GM20000 (cell line): ENCODE results near the gene ABR.
A peak's percentile ranks its signal among the peaks of the same experiment; 100 is the strongest.
"Not testable (repeated sequence)": the region's sequence is repeated elsewhere in the genome, so short reads cannot be mapped to it uniquely, and the experiment has no call there.

Experiments
- DNase-seq: peaks from one replicate; pipeline ENCODE4 v3.0.0; 2012; ENCODE audit warnings: low spot score
- TF ChIP-seq, protein P1 (sequence below): IDR thresholded peaks from 2 replicates; pipeline ENCODE4 v1.5.1; 2012; ENCODE audit warnings: mild to moderate bottlenecking, control low read depth; ENCODE audit errors: extremely low read depth, missing control alignments

The ABR gene

DNA sequence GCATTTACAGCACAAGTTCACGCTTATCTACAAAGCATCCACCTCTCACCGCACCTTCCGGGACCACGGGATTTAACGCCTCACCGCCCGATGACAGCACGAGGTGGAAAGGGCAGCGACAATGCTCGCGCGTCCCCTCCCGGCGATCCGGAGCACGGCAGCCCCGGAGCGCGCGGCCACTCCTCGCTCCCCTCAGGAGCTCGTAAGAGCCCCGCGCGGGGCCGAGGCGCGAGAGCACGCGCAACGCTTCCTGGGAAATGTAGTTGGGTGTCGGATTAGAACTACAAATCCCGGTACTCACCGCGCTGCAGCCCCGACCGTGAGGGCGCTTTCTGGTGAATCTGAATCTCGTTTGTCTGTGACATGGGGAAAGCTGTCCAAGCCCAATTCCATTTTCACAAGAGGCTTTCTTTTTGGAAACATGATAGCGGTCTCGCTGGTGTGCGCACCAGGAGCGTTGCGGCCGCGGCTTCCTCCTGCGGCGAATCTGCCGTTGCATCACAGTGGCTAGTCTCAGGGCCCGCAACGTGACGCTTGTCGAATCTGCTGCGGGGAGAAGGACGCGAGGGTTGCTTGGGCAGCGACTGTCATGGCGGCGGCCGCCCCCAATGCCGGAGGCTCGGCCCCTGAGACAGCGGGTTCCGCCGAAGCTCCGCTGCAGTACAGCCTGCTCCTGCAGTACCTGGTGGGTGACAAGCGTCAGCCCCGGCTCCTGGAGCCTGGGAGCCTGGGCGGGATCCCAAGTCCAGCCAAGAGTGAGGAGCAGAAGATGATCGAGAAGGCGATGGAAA, 183.0 kb downstream of the ABR start, which contains the start of gene TIMM22:
TSS of gene TIMM22 (plus strand) at position 576 of the 791 bp plus-strand sequence. CDS start at position 590, 14 bp downstream.
- peak; percentile 95 for DNase-seq
- TF ChIP-seq, protein P1, sequence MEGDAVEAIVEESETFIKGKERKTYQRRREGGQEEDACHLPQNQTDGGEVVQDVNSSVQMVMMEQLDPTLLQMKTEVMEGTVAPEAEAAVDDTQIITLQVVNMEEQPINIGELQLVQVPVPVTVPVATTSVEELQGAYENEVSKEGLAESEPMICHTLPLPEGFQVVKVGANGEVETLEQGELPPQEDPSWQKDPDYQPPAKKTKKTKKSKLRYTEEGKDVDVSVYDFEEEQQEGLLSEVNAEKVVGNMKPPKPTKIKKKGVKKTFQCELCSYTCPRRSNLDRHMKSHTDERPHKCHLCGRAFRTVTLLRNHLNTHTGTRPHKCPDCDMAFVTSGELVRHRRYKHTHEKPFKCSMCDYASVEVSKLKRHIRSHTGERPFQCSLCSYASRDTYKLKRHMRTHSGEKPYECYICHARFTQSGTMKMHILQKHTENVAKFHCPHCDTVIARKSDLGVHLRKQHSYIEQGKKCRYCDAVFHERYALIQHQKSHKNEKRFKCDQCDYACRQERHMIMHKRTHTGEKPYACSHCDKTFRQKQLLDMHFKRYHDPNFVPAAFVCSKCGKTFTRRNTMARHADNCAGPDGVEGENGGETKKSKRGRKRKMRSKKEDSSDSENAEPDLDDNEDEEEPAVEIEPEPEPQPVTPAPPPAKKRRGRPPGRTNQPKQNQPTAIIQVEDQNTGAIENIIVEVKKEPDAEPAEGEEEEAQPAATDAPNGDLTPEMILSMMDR: peak; percentile 94

DNA sequence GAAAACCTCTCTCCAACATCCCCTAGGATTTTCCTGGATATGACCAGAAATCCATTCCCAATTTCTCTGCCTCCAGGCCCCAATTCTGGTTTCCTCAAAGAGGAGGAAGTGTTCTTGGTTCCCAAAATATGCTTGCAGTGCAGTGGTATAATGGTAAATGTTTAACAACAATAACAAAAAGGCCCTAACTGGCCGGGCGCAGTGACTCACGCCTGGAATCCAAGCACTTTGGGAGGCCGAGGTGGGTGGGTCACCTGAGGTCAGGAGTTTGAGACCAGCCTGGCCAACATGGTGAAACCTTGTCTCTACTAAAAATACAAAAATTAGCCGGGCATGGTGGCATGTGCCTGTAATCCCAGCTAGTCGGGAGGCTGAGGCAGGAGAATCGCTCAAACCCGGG, 184.5 kb downstream of the ABR start:
- DNase-seq: not testable (repeated sequence)

DNA sequence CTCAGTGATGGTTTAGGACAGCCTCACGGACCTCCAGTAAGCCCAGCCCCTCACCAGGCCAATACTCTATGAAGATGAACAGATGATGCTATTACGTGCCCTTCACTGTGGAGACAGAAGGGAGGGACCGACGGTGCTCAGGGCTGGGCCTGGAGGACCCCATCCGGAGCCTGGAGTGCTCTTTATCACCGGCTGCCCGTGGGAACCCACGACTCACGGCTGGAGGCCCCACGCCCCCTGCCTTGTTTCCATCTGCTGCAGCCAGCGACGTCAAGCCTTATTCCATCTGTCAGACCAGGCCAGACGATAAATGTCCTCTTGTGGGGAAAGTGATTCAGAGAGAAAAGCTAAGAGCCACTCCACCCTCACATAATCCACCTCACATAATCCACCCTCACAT, 186.8 kb downstream of the ABR start:
- DNase-seq: no peak
- TF ChIP-seq, protein P1: no peak

DNA sequence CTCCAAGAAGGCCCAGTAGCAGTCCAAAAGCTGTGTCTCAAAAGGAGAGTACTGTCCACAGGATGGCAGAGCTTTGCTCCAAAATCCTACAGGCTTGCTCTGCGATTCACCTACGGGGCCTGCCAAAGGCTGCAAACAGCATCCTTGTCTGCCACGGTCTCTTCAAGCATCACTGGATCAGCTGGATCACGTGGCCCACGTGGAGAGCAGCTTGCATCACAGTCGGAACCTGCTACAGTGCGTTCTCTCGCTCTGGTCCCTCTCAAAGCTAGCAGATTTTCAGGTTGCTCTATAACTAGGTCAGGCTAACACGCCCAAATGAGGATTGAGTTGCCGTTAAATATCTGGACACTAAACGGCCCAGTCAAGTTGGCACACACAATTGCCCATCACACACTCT, 191.2 kb downstream of the ABR start:
- TF ChIP-seq, protein P1: no peak
- no peak for DNase-seq

DNA sequence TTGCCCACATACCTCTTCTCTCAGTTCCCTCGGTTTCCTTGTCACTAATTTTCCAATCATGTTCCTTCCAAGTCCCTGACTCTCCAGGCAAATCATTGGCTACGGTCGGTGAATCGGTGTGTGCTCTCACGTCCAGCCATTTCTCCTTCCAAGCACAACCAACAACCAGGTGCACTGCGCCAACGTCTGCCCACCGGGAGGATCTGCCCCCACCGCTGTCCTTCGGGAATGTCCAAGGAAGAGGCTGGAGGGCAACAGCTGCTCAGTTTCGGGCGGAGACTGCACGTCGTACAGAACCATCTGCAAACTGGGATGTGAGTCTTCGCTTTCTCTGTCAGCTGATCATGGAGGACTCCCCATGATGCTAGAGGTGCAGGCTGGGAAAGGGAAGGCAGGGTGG, 191.8 kb downstream of the ABR start:
- DNase-seq: no peak
- TF ChIP-seq, protein P1: no peak

DNA sequence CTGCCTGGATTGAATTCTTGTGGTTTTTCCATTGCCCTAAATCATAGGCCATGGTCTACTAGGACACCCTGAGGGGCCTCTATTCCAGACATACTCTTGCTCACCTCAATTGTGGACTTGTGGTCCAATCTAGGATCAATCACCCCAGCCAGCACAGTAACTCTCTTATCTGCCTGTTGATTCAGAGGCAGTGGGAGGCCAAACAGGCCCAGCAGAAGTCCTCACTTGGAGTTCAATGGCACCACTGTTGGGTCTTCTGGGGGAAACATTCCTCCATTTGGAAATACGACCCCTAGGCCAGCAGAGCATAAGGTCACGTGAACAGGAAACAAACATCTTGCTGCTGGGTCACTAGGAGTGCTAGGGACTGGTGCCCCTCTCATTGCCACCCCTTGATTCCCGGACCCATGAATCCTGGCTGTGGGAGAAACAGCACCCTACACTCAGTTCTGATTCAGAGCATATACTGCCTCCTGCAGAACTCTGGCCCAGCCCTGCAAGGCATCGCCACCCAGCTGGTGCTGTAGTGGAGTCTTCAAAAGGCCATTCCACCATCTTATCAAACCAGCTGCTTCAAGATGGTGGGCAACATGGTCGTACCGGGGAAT, 193.4 kb downstream of the ABR start:
- TF ChIP-seq, protein P1: no peak
- DNase-seq: no peak

DNA sequence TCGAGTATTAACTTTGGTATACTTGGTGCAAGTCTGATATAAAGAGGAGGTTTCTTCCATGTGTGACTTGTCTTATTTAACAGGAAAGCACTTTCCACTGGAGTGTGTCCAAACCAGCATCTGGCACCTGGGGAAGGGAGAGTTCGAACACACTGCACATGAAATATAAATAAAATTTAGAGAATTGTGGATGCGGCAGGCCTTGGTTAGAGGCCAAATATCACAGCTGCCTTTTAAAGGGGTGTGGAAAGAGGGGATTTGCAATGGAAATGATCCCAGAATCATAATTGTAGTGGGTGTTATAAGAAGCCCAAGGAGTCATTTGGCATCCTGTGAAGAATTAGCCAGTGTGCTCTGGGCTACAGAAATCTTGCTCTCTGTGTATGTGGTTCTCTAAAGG, 195.9 kb downstream of the ABR start:
- no peak for DNase-seq
- TF ChIP-seq, protein P1: no peak

DNA sequence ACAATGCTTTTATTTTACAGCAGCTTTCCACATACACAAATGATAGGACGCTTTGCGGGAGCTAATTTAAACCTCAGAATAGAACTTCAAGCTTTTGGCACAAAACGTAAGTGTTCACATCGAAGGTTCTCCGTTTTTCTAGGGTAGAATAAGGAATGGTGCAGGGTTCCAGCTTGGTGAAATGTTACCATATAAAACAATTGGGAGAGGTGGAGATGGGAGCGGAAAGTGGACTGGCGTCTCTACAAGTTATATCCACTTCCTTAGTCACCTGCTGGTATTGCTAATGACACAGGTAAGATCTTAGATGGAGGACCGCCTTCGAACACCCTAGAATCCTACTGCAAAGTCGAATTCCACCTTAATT, 198.5 kb downstream of the ABR start:
- TF ChIP-seq, protein P1: no peak
- no peak for DNase-seq
